ENCODE data around the gene FEZF2.

DNA sequence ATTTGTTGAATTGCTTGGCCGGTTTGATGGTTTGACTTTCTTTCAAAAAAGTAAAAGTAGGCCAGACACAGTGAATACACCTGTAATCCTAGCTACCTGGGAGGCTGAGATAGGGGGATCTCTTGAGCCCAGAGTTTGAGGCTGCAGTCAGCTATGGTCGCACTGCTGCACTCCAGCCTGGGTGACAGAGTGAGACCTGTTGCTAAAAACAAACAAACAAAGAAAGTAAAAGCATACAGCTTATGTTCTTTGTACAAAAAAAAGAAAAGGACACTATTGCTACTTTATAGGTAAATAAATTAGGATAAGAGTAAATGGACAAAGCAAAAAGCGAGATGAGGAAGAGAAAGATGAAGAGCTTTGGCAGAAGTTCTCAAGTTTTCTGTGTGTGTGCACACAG lies 13.9 kb upstream of the FEZF2 start:
- TF ChIP-seq, protein P1, sequence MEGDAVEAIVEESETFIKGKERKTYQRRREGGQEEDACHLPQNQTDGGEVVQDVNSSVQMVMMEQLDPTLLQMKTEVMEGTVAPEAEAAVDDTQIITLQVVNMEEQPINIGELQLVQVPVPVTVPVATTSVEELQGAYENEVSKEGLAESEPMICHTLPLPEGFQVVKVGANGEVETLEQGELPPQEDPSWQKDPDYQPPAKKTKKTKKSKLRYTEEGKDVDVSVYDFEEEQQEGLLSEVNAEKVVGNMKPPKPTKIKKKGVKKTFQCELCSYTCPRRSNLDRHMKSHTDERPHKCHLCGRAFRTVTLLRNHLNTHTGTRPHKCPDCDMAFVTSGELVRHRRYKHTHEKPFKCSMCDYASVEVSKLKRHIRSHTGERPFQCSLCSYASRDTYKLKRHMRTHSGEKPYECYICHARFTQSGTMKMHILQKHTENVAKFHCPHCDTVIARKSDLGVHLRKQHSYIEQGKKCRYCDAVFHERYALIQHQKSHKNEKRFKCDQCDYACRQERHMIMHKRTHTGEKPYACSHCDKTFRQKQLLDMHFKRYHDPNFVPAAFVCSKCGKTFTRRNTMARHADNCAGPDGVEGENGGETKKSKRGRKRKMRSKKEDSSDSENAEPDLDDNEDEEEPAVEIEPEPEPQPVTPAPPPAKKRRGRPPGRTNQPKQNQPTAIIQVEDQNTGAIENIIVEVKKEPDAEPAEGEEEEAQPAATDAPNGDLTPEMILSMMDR (conservative IDR thresholded peaks at IDR 0.05; ENCODE audit: low read depth, low read length) = no peak
- TF ChIP-seq EZH2 (IDR thresholded peaks at IDR 0.05; ENCODE audit: low read length, unreplicated experiment) = no peak
- TF ChIP-seq EZH2phosphoT487 (IDR thresholded peaks at IDR 0.05; ENCODE audit: borderline replicate concordance, low read length) = no peak
